AG09309 (cell line): ENCODE measurements around the gene DENND11.
A peak's percentile ranks its signal among the peaks of the same experiment; 100 is the strongest.

Experiments
- DNase-seq: peaks from one replicate; pipeline ENCODE4 v3.0.0-alpha.2; 2010; ENCODE audit warnings: low read depth
- H3K4me3 ChIP-seq: 2 replicates; pipeline ENCODE4 v1.5.1; 2011; ENCODE audit warnings: mild to moderate bottlenecking, low read depth, low read length, moderate library complexity; ENCODE audit not compliant: control insufficient read depth
- TF ChIP-seq, protein P1 (sequence below): IDR thresholded peaks from 2 replicates; pipeline ENCODE4 v1.5.1; 2011; ENCODE audit warnings: mild to moderate bottlenecking, low read depth, low read length, inconsistent platforms; ENCODE audit not compliant: insufficient read depth, control insufficient read depth; ENCODE audit errors: missing control alignments

Gene DENND11

DNA sequence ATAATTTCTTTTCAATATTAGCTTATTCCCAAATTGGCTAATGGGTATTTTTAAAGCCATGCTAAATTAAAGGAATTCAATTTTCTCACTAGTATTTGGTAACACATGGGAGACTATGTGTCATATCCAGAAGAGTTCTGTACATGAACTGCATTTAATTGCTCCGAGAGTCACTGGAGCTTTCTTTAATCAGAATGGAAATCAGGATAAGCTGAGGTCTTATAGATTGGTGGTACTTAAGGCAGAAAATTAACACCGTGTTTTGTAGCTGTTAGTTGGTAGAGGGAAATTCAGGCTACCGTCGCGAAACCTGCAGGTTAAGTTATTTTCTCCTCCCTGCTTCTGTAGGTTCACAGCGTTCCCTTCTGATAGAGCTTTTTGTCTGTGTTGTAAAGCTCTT, 6.4 kb upstream of the DENND11 start, which contains the start of gene WEE2:
Gene WEE2, plus strand, starts transcription at position 3 of the 400 bp plus-strand sequence. CDS start 406 bp downstream, outside the sequence.
- DNase-seq: no peak
- H3K4me3 ChIP-seq: no peak within 1 kb of the TSS
- TF ChIP-seq, protein P1, sequence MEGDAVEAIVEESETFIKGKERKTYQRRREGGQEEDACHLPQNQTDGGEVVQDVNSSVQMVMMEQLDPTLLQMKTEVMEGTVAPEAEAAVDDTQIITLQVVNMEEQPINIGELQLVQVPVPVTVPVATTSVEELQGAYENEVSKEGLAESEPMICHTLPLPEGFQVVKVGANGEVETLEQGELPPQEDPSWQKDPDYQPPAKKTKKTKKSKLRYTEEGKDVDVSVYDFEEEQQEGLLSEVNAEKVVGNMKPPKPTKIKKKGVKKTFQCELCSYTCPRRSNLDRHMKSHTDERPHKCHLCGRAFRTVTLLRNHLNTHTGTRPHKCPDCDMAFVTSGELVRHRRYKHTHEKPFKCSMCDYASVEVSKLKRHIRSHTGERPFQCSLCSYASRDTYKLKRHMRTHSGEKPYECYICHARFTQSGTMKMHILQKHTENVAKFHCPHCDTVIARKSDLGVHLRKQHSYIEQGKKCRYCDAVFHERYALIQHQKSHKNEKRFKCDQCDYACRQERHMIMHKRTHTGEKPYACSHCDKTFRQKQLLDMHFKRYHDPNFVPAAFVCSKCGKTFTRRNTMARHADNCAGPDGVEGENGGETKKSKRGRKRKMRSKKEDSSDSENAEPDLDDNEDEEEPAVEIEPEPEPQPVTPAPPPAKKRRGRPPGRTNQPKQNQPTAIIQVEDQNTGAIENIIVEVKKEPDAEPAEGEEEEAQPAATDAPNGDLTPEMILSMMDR: no peak

DNA sequence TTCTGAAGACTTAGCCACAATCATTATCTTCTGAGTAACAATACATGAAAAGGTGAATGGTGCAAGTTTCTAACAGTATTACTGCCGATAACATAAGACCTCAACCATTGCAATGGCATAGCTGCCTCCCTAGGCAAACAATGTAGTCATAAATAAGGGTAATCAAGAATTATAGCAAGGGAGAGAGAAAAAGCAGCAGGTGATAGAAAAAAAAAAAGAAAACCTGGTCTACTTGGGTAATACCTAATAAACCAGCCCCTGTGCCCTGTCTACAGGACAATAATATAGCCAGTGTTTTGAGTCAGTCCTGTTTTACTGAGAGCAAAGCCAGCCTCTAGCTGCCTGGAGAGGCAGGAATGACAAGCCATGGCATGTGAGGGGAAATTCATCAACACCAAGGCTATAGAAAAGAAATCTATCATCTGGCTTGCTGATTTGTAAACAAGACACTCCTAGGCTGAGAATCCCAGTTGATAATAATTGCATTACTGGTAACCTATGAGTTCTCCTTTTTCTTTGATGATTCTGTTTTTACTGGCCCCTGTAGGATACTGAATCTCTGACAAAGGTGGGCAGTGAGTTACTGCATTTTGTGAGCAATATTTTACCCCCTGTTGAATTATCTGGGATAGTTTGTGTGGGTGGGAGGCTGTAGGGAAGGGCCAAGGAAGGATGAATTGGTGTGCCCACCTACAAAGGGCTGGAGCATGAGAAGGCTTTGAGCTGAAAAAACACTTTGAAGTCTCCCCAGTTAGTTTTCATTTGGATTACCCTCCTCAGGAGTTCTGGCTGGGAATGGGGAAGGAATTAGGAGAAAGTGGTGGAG, 4.5 kb upstream of the DENND11 start:
- H3K4me3 ChIP-seq: no peak overlapping the region
- DNase-seq: no peak
- TF ChIP-seq, protein P1: no peak

DNA sequence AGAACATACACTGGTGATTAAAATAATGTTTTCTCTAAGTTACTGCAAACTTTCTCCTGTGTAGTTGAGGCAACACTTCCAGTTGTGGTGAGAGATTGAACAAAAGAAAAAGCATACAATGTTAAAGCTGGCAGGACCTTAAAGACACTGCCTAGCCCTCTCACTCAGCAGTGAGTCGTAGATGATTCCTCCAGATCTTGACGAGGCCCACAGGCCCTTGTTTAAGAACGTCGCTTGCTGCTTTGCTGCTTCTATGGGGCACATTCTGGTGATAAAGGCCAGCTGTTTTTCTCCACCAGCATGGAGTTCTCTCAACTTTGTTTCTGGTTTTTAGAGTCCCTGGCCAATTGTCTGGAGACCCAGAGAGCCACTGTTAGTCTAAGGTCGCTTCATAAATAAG, 2.8 kb upstream of the DENND11 start:
- DNase-seq: no peak
- TF ChIP-seq, protein P1: no peak
- no peak overlapping the region for H3K4me3 ChIP-seq

DNA sequence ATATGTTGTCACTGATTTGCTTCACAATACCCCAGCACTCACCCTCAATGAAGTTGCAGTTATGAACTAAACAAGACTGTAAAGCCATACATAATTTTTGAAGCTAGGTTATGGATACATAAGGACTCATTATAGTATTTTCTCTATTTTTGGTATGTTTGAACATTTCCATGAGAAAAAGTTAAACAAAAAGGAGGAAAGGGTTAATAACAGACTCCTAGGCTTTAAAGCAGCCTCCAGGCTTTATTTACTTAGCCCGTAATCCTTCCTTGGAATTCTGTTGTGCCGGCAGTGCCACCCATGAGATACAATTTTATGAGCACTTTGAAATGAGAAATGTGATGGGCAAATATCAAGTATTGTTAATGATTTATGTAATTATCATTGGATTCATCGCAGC, 2.1 kb upstream of the DENND11 start:
- no peak for DNase-seq
- no peak overlapping the region for H3K4me3 ChIP-seq
- TF ChIP-seq, protein P1: no peak

DNA sequence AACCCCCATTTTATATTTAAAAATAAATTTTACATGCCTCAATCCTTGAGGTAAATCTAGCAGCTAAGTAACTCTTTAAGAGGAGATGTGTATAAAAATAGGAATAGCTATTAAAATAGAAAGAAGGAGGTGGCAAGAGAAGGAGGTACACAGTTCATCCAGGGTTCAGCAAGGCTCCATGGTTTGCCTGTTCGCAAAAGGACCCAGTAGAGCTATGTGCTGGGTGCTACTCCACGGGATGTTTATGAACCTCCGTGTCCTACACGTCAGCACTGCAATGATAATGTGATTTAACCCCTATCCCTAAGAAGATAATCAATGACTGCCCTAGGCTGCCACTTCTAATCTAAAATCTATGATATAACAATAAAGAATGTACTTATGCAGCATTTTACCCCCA, 926 bp upstream of the DENND11 start:
- no peak for DNase-seq
- TF ChIP-seq, protein P1: no peak
- H3K4me3 ChIP-seq: no peak overlapping the region

DNA sequence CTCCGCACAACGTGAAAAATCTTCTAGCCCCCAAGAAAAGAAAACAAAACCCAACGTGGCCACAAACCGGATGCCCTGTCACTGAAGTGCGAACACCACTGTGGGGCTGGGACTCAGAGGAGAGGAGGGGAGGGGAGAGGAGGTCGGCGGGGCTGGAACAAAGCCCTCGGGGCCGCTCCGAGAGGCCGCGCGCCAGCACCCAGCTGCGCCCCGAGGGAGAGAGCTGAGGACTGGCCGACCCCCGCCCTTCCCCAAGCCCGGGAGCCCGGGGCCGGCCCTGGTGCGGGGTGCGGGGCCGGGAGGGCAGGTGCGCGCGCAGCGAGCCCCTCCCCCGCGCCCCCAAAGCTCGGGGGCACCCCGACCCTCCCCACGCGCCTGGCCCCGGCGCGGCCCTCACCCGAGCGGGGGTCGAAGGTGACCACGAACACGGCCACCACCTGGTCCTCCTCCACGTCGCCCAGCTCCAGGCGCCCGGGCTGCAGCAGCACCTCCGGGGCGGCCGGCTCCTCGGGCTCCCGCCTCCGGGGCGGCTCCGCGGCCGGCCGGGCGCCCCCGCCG, 398 bp downstream of the DENND11 start:
- H3K4me3 ChIP-seq: peak overlapping the region; percentile 69
- DNase-seq: no peak
- TF ChIP-seq, protein P1: no peak
